ENCODE results near the gene OR52M1. TPM values are rescaled to one million over a fixed set of nuclear protein-coding genes. Genes with fewer than 3 reads are reported as not detected.

The OR52M1 gene
- total RNA-seq, 1 donor from 2014 or later: not detected

GRCh38 chr11:4511282-4512245, 33.4 kb upstream of the OR52M1 start:
- no peaks in the 10 kb centered on the region for H3K36me3 Mint-ChIP-seq (ENCODE audit: low read depth)
- no peak overlapping the region for H3K4me3 Mint-ChIP-seq (ENCODE audit: unreplicated experiment)
- no peaks in the 10 kb centered on the region for H3K4me1 Mint-ChIP-seq (ENCODE audit: low read depth)
- peaks cover 8% of the 10 kb centered on the region for H3K9me3 Mint-ChIP-seq (ENCODE audit: low read depth)
- H3K27me3 Mint-ChIP-seq (ENCODE audit: low read depth): peaks cover 21% of the 10 kb centered on the region
- DNase-seq (ENCODE audit: low spot score): no peak
- H3K27ac Mint-ChIP-seq (ENCODE audit: unreplicated experiment): no peak overlapping the region
- TF ChIP-seq, protein P1, sequence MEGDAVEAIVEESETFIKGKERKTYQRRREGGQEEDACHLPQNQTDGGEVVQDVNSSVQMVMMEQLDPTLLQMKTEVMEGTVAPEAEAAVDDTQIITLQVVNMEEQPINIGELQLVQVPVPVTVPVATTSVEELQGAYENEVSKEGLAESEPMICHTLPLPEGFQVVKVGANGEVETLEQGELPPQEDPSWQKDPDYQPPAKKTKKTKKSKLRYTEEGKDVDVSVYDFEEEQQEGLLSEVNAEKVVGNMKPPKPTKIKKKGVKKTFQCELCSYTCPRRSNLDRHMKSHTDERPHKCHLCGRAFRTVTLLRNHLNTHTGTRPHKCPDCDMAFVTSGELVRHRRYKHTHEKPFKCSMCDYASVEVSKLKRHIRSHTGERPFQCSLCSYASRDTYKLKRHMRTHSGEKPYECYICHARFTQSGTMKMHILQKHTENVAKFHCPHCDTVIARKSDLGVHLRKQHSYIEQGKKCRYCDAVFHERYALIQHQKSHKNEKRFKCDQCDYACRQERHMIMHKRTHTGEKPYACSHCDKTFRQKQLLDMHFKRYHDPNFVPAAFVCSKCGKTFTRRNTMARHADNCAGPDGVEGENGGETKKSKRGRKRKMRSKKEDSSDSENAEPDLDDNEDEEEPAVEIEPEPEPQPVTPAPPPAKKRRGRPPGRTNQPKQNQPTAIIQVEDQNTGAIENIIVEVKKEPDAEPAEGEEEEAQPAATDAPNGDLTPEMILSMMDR (IDR thresholded peaks at IDR 0.05): no peak

DNA sequence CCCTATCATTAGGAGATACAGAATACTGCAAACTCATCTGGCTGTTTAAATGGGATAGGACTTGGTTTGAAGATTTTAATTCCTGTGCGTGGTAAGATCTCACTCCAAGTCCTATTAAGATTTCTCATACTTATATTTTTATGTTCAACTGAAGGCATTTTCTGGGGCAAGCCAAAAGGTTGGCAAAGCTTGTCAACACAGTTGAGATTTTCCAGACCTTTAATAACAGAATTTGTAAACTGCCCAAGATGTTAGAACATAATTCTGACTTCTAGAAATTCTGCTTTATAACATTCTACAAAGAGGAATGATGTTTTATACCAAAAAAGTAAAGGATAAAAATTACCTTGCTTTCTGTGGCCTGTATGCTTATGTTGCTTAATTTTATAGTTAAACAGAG, 30.8 kb upstream of the OR52M1 start:
- DNase-seq (ENCODE audit: low spot score): no peak
- Mint-ChIP-seq H3K4me3 (ENCODE audit: unreplicated experiment) (no peak overlapping the region), H3K4me1 (ENCODE audit: low read depth) (no peaks in the 10 kb centered on the region), H3K27me3 (ENCODE audit: low read depth) (peaks cover 14% of the 10 kb centered on the region), H3K36me3 (ENCODE audit: low read depth) (no peaks in the 10 kb centered on the region), H3K9me3 (ENCODE audit: low read depth) (no peaks in the 10 kb centered on the region), H3K27ac (ENCODE audit: unreplicated experiment) (no peak overlapping the region)
- TF ChIP-seq, protein P1 (IDR thresholded peaks at IDR 0.05): no peak

DNA sequence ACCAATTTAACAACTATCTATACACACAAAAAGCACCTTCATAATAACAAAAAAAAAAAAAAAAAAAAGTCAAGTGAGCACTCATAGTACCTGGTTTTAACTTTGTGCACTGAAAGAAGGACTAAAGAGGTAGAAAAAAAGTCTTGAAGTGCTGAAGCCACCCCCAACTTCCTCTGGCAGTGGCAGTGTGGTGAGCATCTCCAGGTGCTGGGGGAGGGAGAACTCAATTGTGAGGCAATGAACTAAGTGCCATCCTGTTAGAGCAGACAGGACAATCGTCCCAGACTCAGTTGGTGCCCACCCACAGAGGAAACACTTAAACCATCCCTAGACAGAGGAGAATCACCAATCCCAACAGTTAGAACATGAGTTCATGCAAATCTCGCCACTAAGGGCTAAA, 22.7 kb upstream of the OR52M1 start:
- Mint-ChIP-seq H3K9me3 (ENCODE audit: low read depth) (no peaks in the 10 kb centered on the region), H3K4me1 (ENCODE audit: low read depth) (no peaks in the 10 kb centered on the region), H3K27ac (ENCODE audit: unreplicated experiment) (no peak overlapping the region), H3K27me3 (ENCODE audit: low read depth) (peaks cover 20% of the 10 kb centered on the region), H3K4me3 (ENCODE audit: unreplicated experiment) (no peak overlapping the region), H3K36me3 (ENCODE audit: low read depth) (no peaks in the 10 kb centered on the region)
- TF ChIP-seq, protein P1 (IDR thresholded peaks at IDR 0.05): no peak
- no peak for DNase-seq (ENCODE audit: low spot score)

GRCh38 chr11:4522752-4523151, 22.2 kb upstream of the OR52M1 start:
- H3K9me3 Mint-ChIP-seq (ENCODE audit: low read depth): no peaks in the 10 kb centered on the region
- H3K4me1 Mint-ChIP-seq (ENCODE audit: low read depth): no peaks in the 10 kb centered on the region
- TF ChIP-seq, protein P1 (IDR thresholded peaks at IDR 0.05): no peak
- no peak overlapping the region for H3K4me3 Mint-ChIP-seq (ENCODE audit: unreplicated experiment)
- no peak for DNase-seq (ENCODE audit: low spot score)
- H3K27me3 Mint-ChIP-seq (ENCODE audit: low read depth): peaks cover 21% of the 10 kb centered on the region
- H3K36me3 Mint-ChIP-seq (ENCODE audit: low read depth): no peaks in the 10 kb centered on the region
- no peak overlapping the region for H3K27ac Mint-ChIP-seq (ENCODE audit: unreplicated experiment)

- Mint-ChIP-seq H3K27ac (ENCODE audit: unreplicated experiment) (no peak overlapping the region), H3K4me3 (ENCODE audit: unreplicated experiment) (no peak overlapping the region), H3K4me1 (ENCODE audit: low read depth) (no peaks in the 10 kb centered on the region), H3K36me3 (ENCODE audit: low read depth) (no peaks in the 10 kb centered on the region), H3K27me3 (ENCODE audit: low read depth) (peaks cover 27% of the 10 kb centered on the region), H3K9me3 (ENCODE audit: low read depth) (no peaks in the 10 kb centered on the region)
- DNase-seq (ENCODE audit: low spot score): no peak
- TF ChIP-seq, protein P1 (IDR thresholded peaks at IDR 0.05): no peak
Measured at GRCh38 chr11:4523666-4524065, 21.3 kb upstream of the OR52M1 start.
